Panc1 (cell line): Measurements from ENCODE around the gene RSPRY1. TPM values are rescaled to one million over a fixed set of nuclear protein-coding genes. Genes with fewer than 3 reads are reported as not detected.

Experiments
- ATAC-seq: fragments of 200-7000 bp; cut with Tn5 transposase; 2 replicates; pipeline ENCODE4 v1.9.1; 2020; ENCODE audit warnings: mild to moderate bottlenecking, moderate library complexity
- BruUV-seq: library from RNA; stranded (reverse); fragments of 400-500 nt; replicated peaks from 2 replicates; lab custom pipeline; 2021; lab: Mats Ljungman, UMichigan
- CTCF ChIA-PET: fragments of 300-600 bp; sonication (Branson Sonifier 250); formaldehyde crosslinking; loops from one replicate; lab custom pipeline; 2022; ENCODE audit warnings: antibody characterized with exemption; lab: Charles Lee
- POLR2A ChIA-PET: fragments of 300-600 bp; sonication (Branson Sonifier 250); formaldehyde crosslinking; loops from one replicate; lab custom pipeline; 2022; ENCODE audit warnings: antibody characterized with exemption; lab: Charles Lee
- DNase-seq: peaks from one replicate; pipeline ENCODE4 v3.0.0-alpha.2; 2010; ENCODE audit warnings: low read depth, low spot score
- H3K27ac ChIP-seq: 2 replicates; pipeline ENCODE4 v1.5.1; 2011; ENCODE audit warnings: mild to moderate bottlenecking, low read length, inconsistent platforms
- H3K27me3 ChIP-seq: fragments of 200-500 bp; sonication (Bioruptor generic); 2 replicates; pipeline ENCODE4 v1.6.0; 2014; ENCODE audit warnings: low read length, inconsistent platforms; ENCODE audit not compliant: control insufficient read depth, insufficient read depth
- H3K36me3 ChIP-seq: fragments of 200-500 bp; sonication (Bioruptor generic); 2 replicates; pipeline ENCODE4 v1.5.1; 2014; ENCODE audit warnings: inconsistent platforms, mild to moderate bottlenecking, low read length, moderate library complexity; ENCODE audit not compliant: control insufficient read depth, insufficient read depth
- H3K4me1 ChIP-seq: 2 replicates; pipeline ENCODE4 v1.5.1; 2011; ENCODE audit warnings: inconsistent platforms, mild to moderate bottlenecking, low read length, moderate library complexity; ENCODE audit not compliant: control insufficient read depth, insufficient read depth
- H3K4me3 ChIP-seq, 2 experiments: 2 replicates each; pipeline ENCODE4 v1.5.1; 2011 to 2012; ENCODE audit warnings: low read depth in 2 of 2, low read length in 2 of 2, mild to moderate bottlenecking in 2 of 2, inconsistent platforms in 1 of 2, moderate library complexity in 1 of 2
- H3K9me3 ChIP-seq: fragments of 200-500 bp; sonication (Bioruptor generic); 2 replicates; pipeline ENCODE4 v1.5.1; 2014; ENCODE audit warnings: low read depth, mild to moderate bottlenecking, inconsistent platforms, low read length, moderate library complexity; ENCODE audit not compliant: control insufficient read depth, insufficient read depth
- CTCF ChIP-seq: fragments of 450-650 bp; IDR thresholded peaks from 2 replicates; pipeline ENCODE4 v1.5.1; 2017; ENCODE audit warnings: mild to moderate bottlenecking
- POLR2AphosphoS5 ChIP-seq: IDR thresholded peaks from 2 replicates; pipeline ENCODE4 v1.6.1; 2012; ENCODE audit warnings: mild to moderate bottlenecking, low read depth, low read length, moderate library complexity
- SIN3A ChIP-seq: IDR thresholded peaks from 2 replicates; pipeline ENCODE4 v1.6.1; 2012; ENCODE audit warnings: low read depth, mild to moderate bottlenecking, low read length, moderate library complexity, borderline replicate concordance; ENCODE audit not compliant: insufficient read depth
- TCF7L2 ChIP-seq: IDR thresholded peaks from 2 replicates; pipeline ENCODE4 v1.6.1; 2011; ENCODE audit warnings: mild to moderate bottlenecking, low read depth, low read length, inconsistent platforms
- in situ Hi-C: cut with HindIII; loops from 2 replicates; pipeline ENCODE4 v1.10.0; 2016; ENCODE audit warnings: low sequenced_read_pairs, low pct_unique_long_range_greater_than_20kb
- intact Hi-C: fragments of 100-400 bp; cut with micrococcal nuclease; formaldehyde crosslinking; loops from one replicate; pipeline ENCODE4 v1.10.0; 2022; ENCODE audit not compliant: unreplicated experiment
- total RNA-seq: library from RNA; stranded (reverse); gene quantifications from one replicate; pipeline ENCODE4 v1.2.1, GENCODE V29; 2021; ENCODE audit not compliant: unreplicated experiment
- TF ChIP-seq, protein P1 (sequence below), 2 experiments: IDR thresholded peaks; 2 replicates each; pipeline ENCODE4 v1.6.1; 2011 to 2012; ENCODE audit warnings: low read depth in 2 of 2, control low read depth in 1 of 2, low read length in 1 of 2, mild to moderate bottlenecking in 1 of 2, moderate library complexity in 1 of 2; ENCODE audit not compliant: insufficient read depth in 1 of 2

The RSPRY1 gene
- total RNA-seq, 1 experiment from 2014 or later: 29.4 TPM

GRCh38 chr16:57231821-57232350 lies 45.8 kb downstream of the RSPRY1 start:
- Histone ChIP-seq H3K4me1 (no peaks in the 10 kb centered on the region), H3K36me3 (peaks cover 15% of the 10 kb centered on the region), H3K27me3 (no peaks in the 10 kb centered on the region), H3K9me3 (no peaks in the 10 kb centered on the region), H3K4me3 (no peak overlapping the region), H3K27ac (no peak overlapping the region)
- DNase-seq (no peak), ATAC-seq (no peak)
- intact Hi-C loops (no loop called here), in situ Hi-C loops (no loop called here)
- ChIA-PET CTCF (no interaction called here), POLR2A (no interaction called here)
- BruUV-seq: no TSS peak
- TF ChIP-seq CTCF: no peak
- TF ChIP-seq, protein P1, sequence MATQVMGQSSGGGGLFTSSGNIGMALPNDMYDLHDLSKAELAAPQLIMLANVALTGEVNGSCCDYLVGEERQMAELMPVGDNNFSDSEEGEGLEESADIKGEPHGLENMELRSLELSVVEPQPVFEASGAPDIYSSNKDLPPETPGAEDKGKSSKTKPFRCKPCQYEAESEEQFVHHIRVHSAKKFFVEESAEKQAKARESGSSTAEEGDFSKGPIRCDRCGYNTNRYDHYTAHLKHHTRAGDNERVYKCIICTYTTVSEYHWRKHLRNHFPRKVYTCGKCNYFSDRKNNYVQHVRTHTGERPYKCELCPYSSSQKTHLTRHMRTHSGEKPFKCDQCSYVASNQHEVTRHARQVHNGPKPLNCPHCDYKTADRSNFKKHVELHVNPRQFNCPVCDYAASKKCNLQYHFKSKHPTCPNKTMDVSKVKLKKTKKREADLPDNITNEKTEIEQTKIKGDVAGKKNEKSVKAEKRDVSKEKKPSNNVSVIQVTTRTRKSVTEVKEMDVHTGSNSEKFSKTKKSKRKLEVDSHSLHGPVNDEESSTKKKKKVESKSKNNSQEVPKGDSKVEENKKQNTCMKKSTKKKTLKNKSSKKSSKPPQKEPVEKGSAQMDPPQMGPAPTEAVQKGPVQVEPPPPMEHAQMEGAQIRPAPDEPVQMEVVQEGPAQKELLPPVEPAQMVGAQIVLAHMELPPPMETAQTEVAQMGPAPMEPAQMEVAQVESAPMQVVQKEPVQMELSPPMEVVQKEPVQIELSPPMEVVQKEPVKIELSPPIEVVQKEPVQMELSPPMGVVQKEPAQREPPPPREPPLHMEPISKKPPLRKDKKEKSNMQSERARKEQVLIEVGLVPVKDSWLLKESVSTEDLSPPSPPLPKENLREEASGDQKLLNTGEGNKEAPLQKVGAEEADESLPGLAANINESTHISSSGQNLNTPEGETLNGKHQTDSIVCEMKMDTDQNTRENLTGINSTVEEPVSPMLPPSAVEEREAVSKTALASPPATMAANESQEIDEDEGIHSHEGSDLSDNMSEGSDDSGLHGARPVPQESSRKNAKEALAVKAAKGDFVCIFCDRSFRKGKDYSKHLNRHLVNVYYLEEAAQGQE (IDR thresholded peaks at IDR 0.05; ENCODE audit: insufficient read depth in 1 of 2, low read depth in 2 of 2, low read length in 1 of 2): no peak
- no peak for TF ChIP-seq SIN3A
- no peak for TF ChIP-seq TCF7L2
- TF ChIP-seq POLR2AphosphoS5: no peak

DNA sequence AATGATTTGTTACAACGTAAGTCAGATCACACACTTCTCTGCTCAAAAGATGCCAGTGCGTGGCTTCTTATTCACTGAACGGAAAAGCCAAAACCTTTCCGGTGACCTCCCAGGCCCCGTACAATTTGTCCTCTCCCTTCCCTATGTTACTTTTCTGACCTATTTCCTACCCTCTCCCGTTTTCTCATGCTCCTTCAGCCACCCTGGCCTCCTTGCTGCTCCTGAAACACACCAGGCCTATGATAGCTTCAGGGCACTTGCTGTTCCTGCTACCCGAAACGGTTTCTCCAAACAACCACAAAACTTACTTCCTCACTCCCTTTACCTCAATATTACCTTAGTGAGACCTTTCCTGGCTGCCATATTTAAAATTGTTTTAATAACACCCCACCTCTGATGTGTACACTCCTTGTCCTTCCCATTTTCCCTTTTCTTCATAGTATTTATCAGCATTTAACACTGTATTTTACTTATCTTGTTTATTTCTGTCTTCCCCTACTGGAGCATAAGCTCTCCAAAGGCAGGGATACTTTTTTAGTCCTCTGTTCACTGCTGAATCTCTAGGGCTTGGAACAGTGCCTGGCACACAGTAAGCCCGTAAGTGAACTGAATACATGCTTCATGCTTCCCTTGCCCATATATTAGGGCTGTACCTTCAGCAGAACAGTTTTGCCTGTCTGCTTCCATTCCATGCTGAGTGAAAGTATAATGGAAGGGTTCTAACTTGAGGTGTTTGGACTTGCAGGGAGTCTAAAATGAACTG lies 48.0 kb downstream of the RSPRY1 start:
- TF ChIP-seq, protein P1 (IDR thresholded peaks at IDR 0.05; ENCODE audit: insufficient read depth in 1 of 2, low read depth in 2 of 2, low read length in 1 of 2): no peak
- TF ChIP-seq TCF7L2 (no peak), CTCF (no peak), POLR2AphosphoS5 (no peak), SIN3A (no peak)
- DNase-seq (no peak), ATAC-seq (no peak)
- intact Hi-C loops: loop anchor here (1.0 kb wide), 1 partner anchor 16 kb away; no protein-coding TSS in a partner anchor
- Histone ChIP-seq H3K9me3 (no peaks in the 10 kb centered on the region), H3K4me3 (no peak overlapping the region), H3K27ac (no peak overlapping the region), H3K27me3 (no peaks in the 10 kb centered on the region), H3K4me1 (no peaks in the 10 kb centered on the region), H3K36me3 (peaks cover 12% of the 10 kb centered on the region)
- in situ Hi-C loops: no loop called here
- POLR2A ChIA-PET: no interaction called here
- CTCF ChIA-PET: no interaction called here
- no TSS peak for BruUV-seq
